ENCODE results near the gene ARPC1A. TPM values are rescaled to one million over a fixed set of nuclear protein-coding genes. Genes with fewer than 3 reads are reported as not detected.
A peak's percentile ranks its signal among the peaks of the same experiment; 100 is the strongest.

Gene ARPC1A
- total and polyA plus RNA-seq, 2 donors from 2014 or later = 117 to 119 TPM

GRCh38 chr7:99396418-99397296, 71.0 kb downstream of the ARPC1A start:
- DNase-seq = peak in 4 of 5 donors; percentile 58 to 67 (median 64)
- intact Hi-C loops (cut with DNase I) = no loop called here
- Histone ChIP-seq H3K27me3 (ENCODE audit: control insufficient read depth, insufficient read depth, low read length) (no peaks in the 10 kb centered on the region), H3K36me3 (ENCODE audit: control insufficient read depth in 2 of 3, insufficient read depth in 3 of 3, low read length in 3 of 3) (peaks cover 2 to 38% (median 29%) of the 10 kb centered on the region in 3 donors), H3K4me3 (ENCODE audit: low read length in 3 of 3) (no peak overlapping the region), H3K9ac (ENCODE audit: low read length in 3 of 3) (no peak overlapping the region), H3K27ac (ENCODE audit: low read depth in 2 of 2, low read length in 2 of 2) (no peak overlapping the region), H3K9me3 (ENCODE audit: control insufficient read depth in 2 of 3, insufficient read depth in 1 of 3, low read length in 3 of 3) (no peaks in the 10 kb centered on the region), H3K4me1 (ENCODE audit: control insufficient read depth in 2 of 3, insufficient read depth in 2 of 3, low read depth in 1 of 3, low read length in 3 of 3) (peaks cover 0 to 6% (median 0%) of the 10 kb centered on the region in 3 donors)
- no peak for TF ChIP-seq CTCF (IDR thresholded peaks at IDR 0.05; ENCODE audit: borderline replicate concordance, extremely low read depth, insufficient read depth)
- no peak for FAIRE-seq

- no peak overlapping the region for H3K9ac ChIP-seq (ENCODE audit: low read length in 3 of 3)
- no peak overlapping the region for H3K4me3 ChIP-seq (ENCODE audit: low read length in 3 of 3)
- TF ChIP-seq CTCF (IDR thresholded peaks at IDR 0.05; ENCODE audit: borderline replicate concordance, extremely low read depth, insufficient read depth) = no peak
- intact Hi-C loops (cut with DNase I) = no loop called here
- peaks cover 0 to 6% (median 0%) of the 10 kb centered on the region in 3 donors for H3K4me1 ChIP-seq (ENCODE audit: control insufficient read depth in 2 of 3, insufficient read depth in 2 of 3, low read depth in 1 of 3, low read length in 3 of 3)
- H3K27me3 ChIP-seq (ENCODE audit: control insufficient read depth, insufficient read depth, low read length) = no peaks in the 10 kb centered on the region
- no peak for DNase-seq
- peaks cover 2 to 38% (median 29%) of the 10 kb centered on the region in 3 donors for H3K36me3 ChIP-seq (ENCODE audit: control insufficient read depth in 2 of 3, insufficient read depth in 3 of 3, low read length in 3 of 3)
- no peaks in the 10 kb centered on the region for H3K9me3 ChIP-seq (ENCODE audit: control insufficient read depth in 2 of 3, insufficient read depth in 1 of 3, low read length in 3 of 3)
- no peak for FAIRE-seq
- no peak overlapping the region for H3K27ac ChIP-seq (ENCODE audit: low read depth in 2 of 2, low read length in 2 of 2)
Observed at GRCh38 chr7:99397297-99397983, 71.7 kb downstream of the ARPC1A start.

GRCh38 chr7:99398891-99399445, 73.3 kb downstream of the ARPC1A start:
- no peak overlapping the region for H3K9ac ChIP-seq (ENCODE audit: low read length in 3 of 3)
- no peak overlapping the region for H3K27ac ChIP-seq (ENCODE audit: low read depth in 2 of 2, low read length in 2 of 2)
- H3K36me3 ChIP-seq (ENCODE audit: control insufficient read depth in 2 of 3, insufficient read depth in 3 of 3, low read length in 3 of 3) = peaks cover 5 to 49% (median 34%) of the 10 kb centered on the region in 3 donors
- DNase-seq (no peak), FAIRE-seq (no peak)
- no peak overlapping the region for H3K4me3 ChIP-seq (ENCODE audit: low read length in 3 of 3)
- no peaks in the 10 kb centered on the region for H3K27me3 ChIP-seq (ENCODE audit: control insufficient read depth, insufficient read depth, low read length)
- no peaks in the 10 kb centered on the region for H3K9me3 ChIP-seq (ENCODE audit: control insufficient read depth in 2 of 3, insufficient read depth in 1 of 3, low read length in 3 of 3)
- no peak for TF ChIP-seq CTCF (IDR thresholded peaks at IDR 0.05; ENCODE audit: borderline replicate concordance, extremely low read depth, insufficient read depth)
- peaks cover 0 to under 1% (median 0%) of the 10 kb centered on the region in 3 donors for H3K4me1 ChIP-seq (ENCODE audit: control insufficient read depth in 2 of 3, insufficient read depth in 2 of 3, low read depth in 1 of 3, low read length in 3 of 3)
- intact Hi-C loops (cut with DNase I) = no loop called here

Measured in kidney (tissue), 14 donors.